ENCODE results near the gene TBX3. TPM values are rescaled to one million over a fixed set of nuclear protein-coding genes. Genes with fewer than 3 reads are reported as not detected.

Gene TBX3
- polyA plus RNA-seq, 2 of the 4 experiments (the other 2 are of a cell fraction): 22.8 to 28.0 TPM

GRCh38 chr12:114665411-114666260 is 18.3 kb downstream of the TBX3 start:
- ChIA-PET CTCF (interaction anchor here (0.6 to 9.3 kb wide), 9 partner anchors 8 to 1088 kb away, joined by 3 to 113 read pairs (median 4); no protein-coding TSS in a partner anchor), POLR2A (no interaction called here)
- ATAC-seq (no peak), FAIRE-seq (no peak), DNase-seq (ENCODE audit: low read depth in 1 of 2, low spot score in 1 of 2) (no peak)
- peaks cover 35% of the 10 kb centered on the region; the same call in 2 of the 3 replicates for H3K4me1 ChIP-seq
- H3K4me2 ChIP-seq: no peak overlapping the region
- 87% methylated on average over 51 of the region's 54 CpGs for WGBS (ENCODE audit: missing lambda C conversion rate)
- peak overlapping the region; percentile 4 to 78; a peak in 4 of 6 replicates for H3K27ac ChIP-seq
- TF ChIP-seq ZFP36 (IDR thresholded peaks at IDR 0.05; ENCODE audit: borderline replicate concordance, partially characterized antibody): no peak
- no peak for TF ChIP-seq MAFK (IDR thresholded peaks at IDR 0.05; ENCODE audit: partially characterized antibody)
- no peak for TF ChIP-seq EP300 (IDR thresholded peaks at IDR 0.05)
- TF ChIP-seq FOSB (CRISPR knock-in tag; IDR thresholded peaks at IDR 0.05): no peak
- no peak for TF ChIP-seq ZNF302 (CRISPR knock-in tag; IDR thresholded peaks at IDR 0.05)
- no peak for TF ChIP-seq CBX8 (IDR thresholded peaks at IDR 0.05)
- no peak for TF ChIP-seq TP53 (CRISPR knock-in tag; IDR thresholded peaks at IDR 0.05)
- TF ChIP-seq ATOH8 (CRISPR knock-in tag; IDR thresholded peaks at IDR 0.05; ENCODE audit: low read depth): no peak
- TF ChIP-seq, protein P1, sequence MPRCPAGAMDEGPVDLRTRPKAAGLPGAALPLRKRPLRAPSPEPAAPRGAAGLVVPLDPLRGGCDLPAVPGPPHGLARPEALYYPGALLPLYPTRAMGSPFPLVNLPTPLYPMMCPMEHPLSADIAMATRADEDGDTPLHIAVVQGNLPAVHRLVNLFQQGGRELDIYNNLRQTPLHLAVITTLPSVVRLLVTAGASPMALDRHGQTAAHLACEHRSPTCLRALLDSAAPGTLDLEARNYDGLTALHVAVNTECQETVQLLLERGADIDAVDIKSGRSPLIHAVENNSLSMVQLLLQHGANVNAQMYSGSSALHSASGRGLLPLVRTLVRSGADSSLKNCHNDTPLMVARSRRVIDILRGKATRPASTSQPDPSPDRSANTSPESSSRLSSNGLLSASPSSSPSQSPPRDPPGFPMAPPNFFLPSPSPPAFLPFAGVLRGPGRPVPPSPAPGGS (IDR thresholded peaks at IDR 0.05): no peak
- no peak for TF ChIP-seq MAX (IDR thresholded peaks at IDR 0.05)
- TF ChIP-seq, protein P2, sequence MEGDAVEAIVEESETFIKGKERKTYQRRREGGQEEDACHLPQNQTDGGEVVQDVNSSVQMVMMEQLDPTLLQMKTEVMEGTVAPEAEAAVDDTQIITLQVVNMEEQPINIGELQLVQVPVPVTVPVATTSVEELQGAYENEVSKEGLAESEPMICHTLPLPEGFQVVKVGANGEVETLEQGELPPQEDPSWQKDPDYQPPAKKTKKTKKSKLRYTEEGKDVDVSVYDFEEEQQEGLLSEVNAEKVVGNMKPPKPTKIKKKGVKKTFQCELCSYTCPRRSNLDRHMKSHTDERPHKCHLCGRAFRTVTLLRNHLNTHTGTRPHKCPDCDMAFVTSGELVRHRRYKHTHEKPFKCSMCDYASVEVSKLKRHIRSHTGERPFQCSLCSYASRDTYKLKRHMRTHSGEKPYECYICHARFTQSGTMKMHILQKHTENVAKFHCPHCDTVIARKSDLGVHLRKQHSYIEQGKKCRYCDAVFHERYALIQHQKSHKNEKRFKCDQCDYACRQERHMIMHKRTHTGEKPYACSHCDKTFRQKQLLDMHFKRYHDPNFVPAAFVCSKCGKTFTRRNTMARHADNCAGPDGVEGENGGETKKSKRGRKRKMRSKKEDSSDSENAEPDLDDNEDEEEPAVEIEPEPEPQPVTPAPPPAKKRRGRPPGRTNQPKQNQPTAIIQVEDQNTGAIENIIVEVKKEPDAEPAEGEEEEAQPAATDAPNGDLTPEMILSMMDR (IDR thresholded peaks at IDR 0.05): no peak
- no peak for TF ChIP-seq CHD2 (IDR thresholded peaks at IDR 0.05; ENCODE audit: low read length, partially characterized antibody)
- no peak for TF ChIP-seq MAZ (IDR thresholded peaks at IDR 0.05; ENCODE audit: borderline replicate concordance, low read depth, low read length)
- no peak for TF ChIP-seq RFX5 (IDR thresholded peaks at IDR 0.05)
- no peak for TF ChIP-seq TFCP2L1 (CRISPR knock-in tag; IDR thresholded peaks at IDR 0.05)
- no peak for TF ChIP-seq NFE2L2 (conservative IDR thresholded peaks at IDR 0.05; ENCODE audit: low read length)
- TF ChIP-seq MYC (IDR thresholded peaks at IDR 0.05; ENCODE audit: borderline replicate concordance, low read length): no peak
- H3K9me3 ChIP-seq: no peaks in the 10 kb centered on the region
- H3K4me3 ChIP-seq: no peak overlapping the region

DNA sequence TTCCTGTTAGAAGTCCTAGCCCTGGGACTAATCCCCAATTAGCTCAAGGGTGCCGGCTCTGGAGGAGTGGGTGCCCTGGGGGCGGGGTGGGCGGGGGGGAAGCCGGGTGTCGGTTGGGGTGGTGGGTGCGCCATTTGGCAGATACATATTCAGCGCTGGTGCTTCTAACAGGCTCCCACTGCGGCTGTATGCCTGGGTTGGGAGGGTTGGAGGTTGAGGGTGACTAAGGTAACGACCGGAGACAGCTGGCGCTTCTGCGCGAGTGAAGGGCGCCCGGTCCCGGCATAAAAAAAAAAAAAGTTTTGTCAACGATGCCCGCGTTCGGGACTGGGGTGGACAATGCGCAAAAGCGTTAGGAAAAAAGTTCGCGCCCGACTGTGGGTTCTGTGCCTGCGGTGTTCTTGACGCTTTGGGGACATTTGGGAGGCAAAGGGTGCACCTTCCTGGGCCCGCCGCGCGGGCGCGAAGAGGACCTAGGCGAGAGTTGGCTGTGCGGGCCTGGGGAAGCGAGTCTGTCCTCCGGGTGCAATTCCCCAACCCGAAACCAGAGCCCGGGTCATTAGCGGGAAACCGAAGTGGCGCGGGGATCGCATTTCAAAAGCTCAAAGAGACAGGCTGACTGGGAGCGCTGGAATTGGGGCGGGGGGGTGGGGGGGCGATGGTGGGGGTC is 19.2 kb downstream of the TBX3 start:
- no peak for TF ChIP-seq EHMT2 (IDR thresholded peaks at IDR 0.05; ENCODE audit: low read depth)
- TF ChIP-seq CBX8 (IDR thresholded peaks at IDR 0.05): no peak
- no peak for TF ChIP-seq NR3C1 (IDR thresholded peaks at IDR 0.05)
- no peak for TF ChIP-seq HOXB5 (CRISPR knock-in tag; IDR thresholded peaks at IDR 0.05)
- TF ChIP-seq MAX (IDR thresholded peaks at IDR 0.05): no peak
- no peak for TF ChIP-seq HMGXB4 (CRISPR knock-in tag; IDR thresholded peaks at IDR 0.05; ENCODE audit: borderline replicate concordance)
- TF ChIP-seq ATOH8 (CRISPR knock-in tag; IDR thresholded peaks at IDR 0.05; ENCODE audit: low read depth): no peak
- no peak for TF ChIP-seq CBX2 (IDR thresholded peaks at IDR 0.05; ENCODE audit: borderline replicate concordance, low read depth)
- TF ChIP-seq HOXA7 (CRISPR knock-in tag; IDR thresholded peaks at IDR 0.05): no peak
- CTCF ChIA-PET: interaction anchor here (1.1 to 9.3 kb wide), 6 partner anchors 620 to 1252 kb away, joined by 3 to 113 read pairs (median 8); no protein-coding TSS in a partner anchor
- Histone ChIP-seq H3K4me3 (no peak overlapping the region), H3K4me2 (peak overlapping the region; percentile 22; the same call in 1 of the 3 replicates), H3K9me3 (no peaks in the 10 kb centered on the region), H3K27ac (peak overlapping the region; percentile 19 to 78; a peak in 5 of 6 replicates), H3K4me1 (peaks cover 32% of the 10 kb centered on the region; the same call in 2 of the 3 replicates)
- DNase-seq (ENCODE audit: low read depth in 1 of 2, low spot score in 1 of 2) (no peak), ATAC-seq (no peak), FAIRE-seq (no peak)
- POLR2A ChIA-PET: no interaction called here
- WGBS (ENCODE audit: missing lambda C conversion rate): 75% methylated on average over 39 of the region's 47 CpGs

All from A549 (cell line).